GM21447 (cell line): ENCODE measurements around the gene DLK1.

Source experiments
- ATAC-seq: cut with Tn5 transposase; IDR thresholded peaks from one replicate; pipeline ENCODE4 v1.9.1; 2021; ENCODE audit not compliant: unreplicated experiment

DLK1 gene

DNA sequence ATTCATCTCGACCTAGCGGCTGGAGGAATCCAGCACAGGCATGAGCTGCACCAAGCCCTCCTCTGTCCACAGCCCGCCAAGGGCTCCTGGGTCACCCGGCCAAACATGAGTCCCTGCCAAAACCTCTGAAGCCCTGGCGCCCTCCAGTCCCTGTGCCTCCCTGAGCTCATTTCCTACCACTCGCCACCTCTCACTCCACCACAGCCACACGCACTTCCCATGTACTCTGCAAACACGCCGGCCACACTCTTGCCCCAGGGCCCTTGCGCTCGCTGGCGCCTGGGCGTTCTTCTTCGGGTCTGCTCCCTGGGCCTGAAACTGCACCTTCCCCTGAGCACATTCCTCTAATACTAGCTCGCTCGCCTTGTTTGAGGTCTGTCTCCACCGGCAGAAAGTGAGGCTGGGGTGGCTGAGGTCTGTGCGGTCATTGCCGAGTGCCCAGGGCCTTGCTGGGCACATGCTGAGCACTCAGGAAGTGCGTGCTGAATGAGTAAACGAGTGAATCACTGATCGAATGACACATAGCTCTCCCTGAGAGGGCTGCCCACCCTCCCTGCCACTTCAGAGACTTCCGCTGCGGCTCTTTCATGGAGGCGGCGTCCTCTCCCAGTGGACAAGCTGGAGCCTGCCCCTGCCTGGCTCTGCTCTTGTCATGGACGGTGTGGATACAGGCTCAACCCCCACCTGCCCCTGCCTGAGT lies 33.7 kb upstream of the DLK1 start:
- no peak for ATAC-seq

DNA sequence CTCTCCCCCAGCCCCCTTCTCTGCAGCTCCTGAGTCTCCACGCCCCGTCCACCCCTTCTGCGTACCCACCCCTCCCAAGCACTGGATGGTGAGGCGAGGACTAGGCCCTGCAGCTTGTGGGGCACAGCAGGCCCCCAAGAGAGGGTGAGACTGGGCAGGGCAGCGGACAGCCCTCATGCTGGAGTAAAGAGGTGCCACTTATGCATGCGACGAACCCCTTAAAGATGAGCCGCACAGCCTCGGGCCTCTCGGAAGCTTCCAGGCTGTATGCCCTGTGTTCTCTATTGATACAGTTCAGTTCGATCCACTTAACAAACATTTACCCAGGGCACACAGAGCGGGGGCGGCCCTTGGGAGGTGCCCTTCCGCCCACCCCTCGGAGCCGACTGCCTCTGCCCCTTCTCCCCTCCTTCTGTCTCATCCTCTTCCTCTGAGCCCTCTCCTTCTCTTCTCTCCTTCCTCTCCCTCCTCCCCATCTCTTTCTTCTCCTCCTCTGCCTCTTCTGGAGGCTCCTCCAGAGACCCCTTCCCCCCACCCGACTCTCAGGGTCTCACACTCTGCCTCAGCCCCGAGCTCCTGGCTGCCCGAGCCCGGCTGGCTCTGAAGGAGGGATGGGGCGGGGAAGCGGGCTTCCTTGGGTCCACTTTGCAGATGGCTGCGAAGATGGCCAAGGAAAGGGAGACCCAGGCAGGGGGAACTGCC lies 32.7 kb upstream of the DLK1 start:
- no peak for ATAC-seq

DNA sequence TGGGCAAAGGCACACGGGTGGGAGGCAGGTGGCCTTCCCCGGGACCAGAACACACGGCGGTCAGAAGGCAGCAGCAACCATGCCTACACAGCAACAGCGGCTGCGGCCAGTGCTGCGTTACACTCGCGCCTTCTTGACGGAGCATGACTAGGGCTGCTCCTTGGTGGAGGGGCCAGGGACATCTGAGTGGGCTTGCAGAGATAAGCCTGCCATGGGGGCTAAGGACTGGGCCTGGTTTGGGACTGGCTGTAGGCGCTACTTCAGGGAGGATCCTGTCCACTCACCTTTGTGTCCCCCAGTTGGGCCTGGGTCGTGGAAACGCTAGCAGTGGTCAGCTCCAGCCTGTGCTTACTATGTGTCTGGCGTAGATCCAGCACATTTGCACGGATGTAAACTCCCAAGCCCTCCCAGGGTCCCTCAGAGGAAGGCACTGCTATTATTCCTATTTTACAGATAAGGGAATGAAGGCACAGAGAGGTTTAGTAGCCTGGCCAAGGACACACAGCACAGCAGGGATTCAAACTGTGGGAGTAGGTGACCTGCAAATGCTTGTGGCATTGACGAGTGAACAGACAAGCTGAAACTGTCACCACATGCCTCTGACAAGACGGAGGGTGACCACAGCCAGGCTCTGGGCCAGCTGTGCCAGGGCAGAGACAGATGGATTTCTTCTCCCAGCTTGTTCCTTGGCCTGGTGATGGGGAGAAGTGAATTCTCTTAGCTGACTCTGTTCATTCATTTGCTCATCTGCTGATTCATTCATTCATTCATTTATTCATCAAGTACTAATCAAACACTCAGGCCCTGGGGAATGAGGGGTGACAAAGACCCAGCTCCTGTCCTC lies 31.9 kb upstream of the DLK1 start:
- ATAC-seq = no peak

DNA sequence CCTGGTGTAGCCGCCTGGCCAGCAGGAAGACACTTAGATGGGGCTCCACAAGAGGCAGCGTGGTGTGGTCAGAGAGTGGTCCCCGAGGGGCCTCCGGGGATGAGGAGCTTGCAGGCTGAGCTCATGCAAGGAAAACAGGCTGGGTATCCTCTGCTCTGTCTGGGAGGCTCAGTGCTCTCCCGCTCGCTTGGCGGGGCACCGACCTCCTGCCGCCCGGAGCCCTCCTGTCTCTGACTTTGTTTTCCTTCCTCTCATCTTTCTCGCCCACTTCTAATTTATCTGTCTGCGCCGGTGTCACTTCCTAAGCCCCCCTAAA lies 31.3 kb upstream of the DLK1 start:
- ATAC-seq = no peak

GRCh38 chr14:100696008-100696407 lies 30.7 kb upstream of the DLK1 start:
- ATAC-seq = no peak

DNA sequence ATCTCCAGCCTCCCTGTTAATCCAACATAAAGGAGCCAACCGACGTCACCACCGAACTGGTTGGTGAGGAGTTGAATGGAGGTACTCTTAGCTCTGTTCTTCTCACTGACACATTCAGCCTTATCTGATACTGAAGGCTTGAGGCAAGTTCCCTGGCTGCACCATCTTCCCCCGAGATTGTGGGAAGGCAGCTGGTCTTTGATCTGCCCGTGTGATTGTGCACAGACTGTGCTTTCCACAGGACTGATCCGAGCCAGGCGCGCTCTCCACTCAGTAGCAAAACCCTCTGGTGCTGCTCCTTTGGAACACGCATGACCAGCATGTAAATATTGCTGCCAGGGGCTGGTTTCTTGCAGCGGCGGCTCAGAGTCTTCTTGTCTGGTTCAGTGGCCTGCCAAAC lies 30.1 kb upstream of the DLK1 start:
- no peak for ATAC-seq

DNA sequence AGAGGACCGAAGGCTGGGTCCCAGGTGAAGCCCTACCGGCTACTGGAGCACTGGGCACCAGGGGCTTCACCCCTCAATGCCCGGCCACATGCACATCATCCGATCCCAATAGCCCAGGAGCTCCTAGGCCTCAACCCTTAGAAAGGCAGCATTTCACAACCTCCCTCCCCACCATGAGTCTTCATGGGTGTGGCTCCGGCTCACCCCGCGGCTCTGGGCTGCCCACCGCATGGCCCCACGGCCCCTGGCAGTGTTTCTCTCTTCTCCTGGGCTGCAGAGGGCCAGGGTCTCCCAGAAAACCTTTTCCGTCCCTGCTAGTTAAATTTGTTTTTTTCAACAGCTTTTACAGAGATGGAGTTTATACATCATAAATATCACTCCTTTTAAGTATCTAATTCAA lies 28.6 kb upstream of the DLK1 start:
- no peak for ATAC-seq

- no peak for ATAC-seq
Observed at GRCh38 chr14:100698666-100699448, 27.8 kb upstream of the DLK1 start.

DNA sequence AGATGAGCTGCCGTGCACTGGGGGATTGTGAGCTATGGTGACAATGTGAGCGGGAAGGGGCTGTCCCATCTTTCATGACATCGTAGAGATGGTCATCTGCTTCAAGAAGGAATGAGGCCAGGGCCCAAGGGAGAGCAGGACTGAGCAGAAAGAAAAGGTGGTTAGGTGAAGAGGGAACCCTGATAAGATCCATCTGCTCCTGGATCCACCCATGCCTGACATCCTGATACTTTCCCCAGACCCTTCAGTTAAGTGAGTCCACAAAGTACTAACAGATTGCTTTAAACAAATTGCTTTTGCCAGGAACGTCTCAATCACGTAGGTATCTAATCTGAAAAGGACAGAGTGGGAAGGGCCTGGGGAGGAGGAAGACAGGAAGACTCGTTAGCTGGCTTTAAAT lies 25.4 kb upstream of the DLK1 start:
- ATAC-seq = no peak

DNA sequence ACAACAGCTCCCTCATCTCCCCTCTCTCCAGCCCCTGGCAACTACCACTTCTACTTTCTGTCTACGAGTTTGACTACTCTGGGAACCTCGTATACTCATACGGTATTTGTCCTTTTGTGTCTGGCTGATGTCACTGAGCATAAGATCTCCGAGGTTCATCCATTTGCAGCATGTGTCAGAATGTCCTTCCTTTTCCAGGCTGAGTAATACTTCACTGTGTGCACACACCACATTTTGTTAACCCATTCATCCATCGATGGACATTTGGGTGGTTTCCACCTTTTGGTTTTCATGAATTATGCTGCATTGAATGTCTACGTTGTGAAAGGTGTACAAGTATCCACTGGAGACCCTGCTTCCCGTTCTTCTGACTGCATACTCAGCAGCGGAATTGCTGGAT lies 24.1 kb upstream of the DLK1 start:
- ATAC-seq = no peak

DNA sequence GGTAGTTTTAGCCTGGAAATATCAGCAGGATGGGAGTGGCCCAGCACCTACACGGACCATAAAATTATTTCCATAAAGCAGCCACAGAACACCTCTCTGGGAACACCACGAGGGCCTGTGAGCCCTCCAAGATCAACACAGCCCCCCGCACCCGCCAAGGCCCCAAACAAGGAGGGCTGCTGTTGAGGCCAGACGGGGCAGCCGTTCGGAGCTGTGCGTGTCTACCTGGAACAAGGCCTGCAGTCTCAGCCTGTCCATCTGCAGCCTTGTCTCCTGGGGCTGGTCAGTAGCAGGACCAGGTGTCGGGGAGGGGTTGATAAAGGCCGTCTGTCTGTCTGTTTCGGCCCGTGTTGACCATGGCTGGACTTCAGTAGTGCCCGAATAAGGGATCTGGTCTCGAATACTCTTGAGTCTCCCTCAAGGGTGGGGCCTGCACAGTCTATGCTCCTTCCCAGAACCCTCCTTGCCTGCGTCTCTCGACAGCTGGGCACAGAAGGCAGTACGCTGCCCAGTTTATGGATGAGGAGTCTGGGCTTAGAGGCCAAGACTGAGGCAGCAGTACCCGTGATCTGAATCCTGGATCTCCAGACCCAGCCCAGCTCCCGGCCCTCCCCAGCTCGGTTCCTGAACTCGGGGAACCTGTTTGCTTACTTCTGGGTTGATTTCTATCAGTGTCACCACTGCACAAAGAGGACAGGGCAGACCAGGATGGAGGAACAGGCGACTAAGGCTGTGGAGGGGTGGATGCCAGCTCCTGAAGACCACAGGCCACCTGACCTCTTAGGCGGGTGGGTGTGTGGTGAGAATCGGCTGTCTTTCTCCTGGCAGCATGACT lies 23.1 kb upstream of the DLK1 start:
- ATAC-seq = no peak

DNA sequence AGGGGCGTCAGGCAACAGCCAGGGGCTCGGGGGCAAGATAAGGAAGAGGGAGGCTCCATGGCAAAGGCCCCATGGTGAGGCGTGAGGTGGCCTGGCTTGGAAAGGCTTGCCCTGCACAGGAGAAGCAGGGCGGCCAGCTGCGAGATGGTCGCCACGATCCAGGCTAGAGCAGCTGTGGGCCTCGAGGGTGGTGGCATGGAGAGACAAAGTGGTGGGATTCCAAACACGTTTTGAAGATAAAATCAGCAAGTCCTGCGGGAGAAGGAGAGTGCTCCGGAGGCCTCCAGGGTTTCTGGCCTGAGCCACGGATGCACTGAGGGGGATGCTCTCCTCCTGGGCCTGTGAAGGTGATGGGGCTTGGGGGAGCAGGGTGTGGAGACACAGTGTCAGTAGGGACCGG lies 20.5 kb upstream of the DLK1 start:
- ATAC-seq = no peak

GRCh38 chr14:100706860-100707259 lies 19.8 kb upstream of the DLK1 start:
- no peak for ATAC-seq

DNA sequence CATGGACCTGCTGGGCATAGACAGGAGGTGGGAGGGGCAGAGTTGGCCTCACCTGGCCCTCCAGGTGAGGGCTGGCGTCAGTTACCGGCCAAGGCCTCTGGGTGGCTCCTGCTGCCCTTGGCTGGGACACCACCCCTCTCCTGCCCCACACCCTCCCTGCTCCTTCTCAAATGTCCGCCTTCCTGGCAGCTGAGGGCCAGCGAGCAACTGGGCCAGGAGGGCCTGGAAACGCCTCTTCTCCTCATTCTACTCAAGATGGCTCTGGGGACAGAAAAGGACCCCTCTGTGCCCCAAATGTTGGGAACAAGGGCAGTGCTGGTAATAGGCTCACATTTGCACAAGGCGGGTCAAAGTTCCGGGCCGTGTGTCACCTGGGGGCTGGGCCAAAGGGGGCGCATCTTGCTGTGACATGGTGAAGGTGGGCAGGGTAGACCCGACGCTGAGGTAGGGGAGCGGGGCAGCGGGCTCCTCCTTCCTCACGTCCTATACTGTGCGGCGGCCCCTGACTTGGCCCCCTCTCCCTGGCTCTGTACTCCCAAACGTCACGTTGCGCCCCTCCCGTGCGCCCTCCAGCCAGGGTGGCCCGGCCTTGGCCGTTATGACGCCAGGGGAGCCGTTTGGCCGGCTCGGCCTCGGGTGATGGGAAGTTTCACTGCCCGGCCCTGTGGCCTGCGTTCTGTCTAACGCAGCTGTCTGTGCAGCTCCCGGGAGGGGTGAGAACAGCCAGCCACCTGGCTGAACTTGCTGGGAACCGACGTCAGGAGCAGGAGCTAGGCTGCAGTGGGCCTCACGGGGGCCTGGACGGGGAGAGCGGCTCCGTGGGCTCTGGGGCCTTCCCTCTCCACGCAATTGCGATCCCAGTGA lies 18.0 kb upstream of the DLK1 start:
- no peak for ATAC-seq

- no peak for ATAC-seq
Observed at GRCh38 chr14:100709289-100710284, 17.1 kb upstream of the DLK1 start.

GRCh38 chr14:100710391-100710790 lies 16.3 kb upstream of the DLK1 start:
- ATAC-seq = no peak

- ATAC-seq = no peak
Observed at GRCh38 chr14:100710826-100711462, 15.7 kb upstream of the DLK1 start.

DNA sequence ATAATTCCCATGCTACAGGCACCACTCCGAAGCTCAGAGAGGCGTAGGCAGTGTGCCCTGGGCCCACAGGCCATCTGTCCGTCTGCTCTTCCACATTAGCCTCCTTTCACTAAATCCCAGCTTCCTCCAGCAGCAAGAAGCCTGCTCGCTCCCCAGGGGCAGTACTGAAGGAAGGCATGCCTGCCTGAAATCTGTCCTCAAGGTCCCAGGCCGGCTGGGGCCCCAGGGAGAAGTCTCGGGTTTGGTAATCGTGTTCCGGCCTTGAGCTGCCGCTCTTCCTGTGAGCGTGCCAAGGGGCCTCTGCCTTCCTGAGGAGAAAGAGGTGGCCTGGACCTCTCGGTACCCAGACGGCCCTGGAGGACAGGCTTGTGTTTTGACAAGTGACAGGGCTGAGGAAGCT lies 15.2 kb upstream of the DLK1 start:
- ATAC-seq = no peak
